GM21515 (cell line): ENCODE results near the gene SCGN.

Experiments
- ATAC-seq: cut with Tn5 transposase; IDR thresholded peaks from one replicate; pipeline ENCODE4 v1.9.1; 2021; ENCODE audit not compliant: unreplicated experiment

The SCGN gene, protein sequence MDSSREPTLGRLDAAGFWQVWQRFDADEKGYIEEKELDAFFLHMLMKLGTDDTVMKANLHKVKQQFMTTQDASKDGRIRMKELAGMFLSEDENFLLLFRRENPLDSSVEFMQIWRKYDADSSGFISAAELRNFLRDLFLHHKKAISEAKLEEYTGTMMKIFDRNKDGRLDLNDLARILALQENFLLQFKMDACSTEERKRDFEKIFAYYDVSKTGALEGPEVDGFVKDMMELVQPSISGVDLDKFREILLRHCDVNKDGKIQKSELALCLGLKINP

GRCh38 chr6:25652007-25652515, at the start of gene SCGN:
Gene SCGN (plus strand): TSS chr6:25652215. CDS start chr6:25652404, 189 bp downstream.
- no peak for ATAC-seq

GRCh38 chr6:25602674-25602982, 49.4 kb upstream of the SCGN start:
- ATAC-seq: no peak

- ATAC-seq: no peak
These were observed 48.8 kb upstream of the SCGN start for GRCh38 chr6:25603251-25603650.

DNA sequence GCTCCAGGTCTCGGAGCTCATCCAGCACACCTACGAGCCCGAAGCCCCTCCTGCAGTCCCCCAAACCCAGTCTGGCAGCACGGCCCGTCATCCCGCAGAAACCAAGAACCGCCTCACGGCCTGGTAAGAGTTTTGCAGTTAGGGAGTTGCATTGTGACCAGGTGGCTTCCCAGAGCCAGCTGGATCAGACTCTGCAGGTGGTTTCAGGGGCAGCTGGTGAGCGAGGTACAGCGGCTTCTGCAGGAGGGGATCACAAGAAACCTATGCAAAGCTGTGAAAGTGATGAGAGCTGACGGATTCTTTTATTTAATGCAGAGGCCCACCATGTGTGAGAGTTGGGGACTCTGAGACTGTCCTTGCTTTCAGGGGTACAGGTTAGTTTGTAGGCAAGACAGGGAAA, 45.9 kb upstream of the SCGN start:
- no peak for ATAC-seq

DNA sequence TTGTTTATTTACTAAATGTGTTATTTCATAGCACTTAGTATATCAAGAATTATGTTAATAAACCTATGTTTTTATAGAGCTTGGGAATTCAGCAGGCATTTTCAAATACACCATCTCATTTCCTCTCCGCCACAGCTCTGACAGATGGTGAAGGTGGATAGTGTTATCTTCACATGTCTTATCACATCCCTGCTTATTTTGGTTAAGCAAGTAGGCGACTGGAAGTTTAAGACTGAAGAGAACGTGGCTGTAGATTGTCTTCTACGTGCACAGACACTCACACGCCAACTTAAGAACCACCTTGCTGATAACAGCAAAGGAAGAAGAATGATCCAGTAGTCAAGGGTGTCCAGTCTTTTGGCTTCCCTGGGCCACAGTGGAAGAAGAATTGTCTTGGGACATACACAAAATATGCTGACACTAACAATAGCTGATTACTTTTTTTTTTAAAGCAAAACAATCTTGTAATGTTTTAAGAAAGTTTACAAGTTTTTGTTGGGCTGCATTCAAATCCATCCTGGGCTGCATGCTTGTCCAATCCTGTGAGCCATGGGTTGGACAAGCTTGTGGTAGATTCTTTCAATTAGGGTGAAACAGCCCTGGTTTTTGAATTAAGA, 43.3 kb upstream of the SCGN start:
- no peak for ATAC-seq

- no peak for ATAC-seq
These were observed 39.3 kb upstream of the SCGN start for GRCh38 chr6:25612666-25613065.

- no peak for ATAC-seq
These were observed 38.6 kb upstream of the SCGN start for GRCh38 chr6:25613415-25613814.

DNA sequence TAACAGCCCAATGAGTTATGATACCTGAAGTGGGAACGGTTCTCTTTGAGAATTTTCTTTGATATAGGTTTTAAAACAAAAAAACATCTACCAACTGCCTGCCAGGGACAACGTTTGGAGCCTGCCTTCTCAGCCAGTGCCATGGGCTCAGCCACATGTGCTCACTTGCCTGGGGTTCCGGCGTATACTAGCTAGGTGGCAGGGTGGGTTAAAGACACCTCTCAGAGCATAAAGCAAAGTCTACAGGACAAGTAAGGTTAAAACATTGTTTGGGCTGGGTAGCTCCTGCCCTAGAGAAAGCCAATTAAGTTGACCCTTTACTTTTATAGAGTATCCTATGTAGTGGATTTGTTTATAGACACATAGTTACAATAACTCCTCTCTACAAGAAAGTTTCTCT, 38.0 kb upstream of the SCGN start:
- ATAC-seq: no peak

DNA sequence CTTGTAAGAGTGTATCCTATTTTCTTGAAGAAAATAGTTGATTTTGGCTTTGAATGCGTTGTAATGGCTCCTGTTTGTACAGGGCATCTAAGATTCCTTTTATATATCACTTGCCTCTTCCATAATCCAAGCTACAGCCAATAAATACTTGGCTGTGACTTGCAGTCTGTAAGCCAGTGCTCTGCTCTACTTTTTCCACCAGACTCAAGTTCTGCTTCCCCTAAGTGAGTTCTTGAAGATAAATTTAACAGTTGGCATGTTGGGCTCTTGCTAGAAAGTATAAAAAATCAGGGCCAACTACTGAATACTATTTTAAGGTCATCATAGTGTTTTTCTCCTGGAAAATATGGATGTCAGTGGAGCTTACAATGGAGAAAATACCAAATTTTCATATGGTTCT, 36.5 kb upstream of the SCGN start:
- no peak for ATAC-seq

GRCh38 chr6:25617997-25618396, 34.0 kb upstream of the SCGN start:
- no peak for ATAC-seq

GRCh38 chr6:25619217-25619616, 32.8 kb upstream of the SCGN start:
- no peak for ATAC-seq

- no peak for ATAC-seq
These were observed 31.6 kb upstream of the SCGN start for GRCh38 chr6:25620391-25620790.

GRCh38 chr6:25623065-25623464, 28.9 kb upstream of the SCGN start:
- ATAC-seq: no peak

DNA sequence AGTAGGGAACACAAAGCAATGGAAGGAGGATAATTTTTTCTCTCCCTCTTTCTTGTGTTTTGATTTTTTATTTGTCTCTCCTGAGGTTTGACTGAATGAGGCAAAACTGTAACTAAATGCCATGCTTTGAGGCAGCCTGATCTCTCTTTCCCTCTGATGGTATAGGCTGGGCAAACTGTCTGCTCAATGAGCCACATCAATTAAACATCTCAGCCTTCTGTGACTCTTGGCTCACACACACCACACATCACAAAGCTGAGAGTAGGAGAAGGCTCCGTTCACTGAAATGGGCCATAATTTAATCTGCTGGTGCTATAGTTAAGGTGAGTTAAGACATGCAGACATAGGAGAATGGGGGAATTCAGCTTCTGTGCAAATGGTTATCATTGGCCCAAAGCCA, 28.1 kb upstream of the SCGN start:
- ATAC-seq: no peak

DNA sequence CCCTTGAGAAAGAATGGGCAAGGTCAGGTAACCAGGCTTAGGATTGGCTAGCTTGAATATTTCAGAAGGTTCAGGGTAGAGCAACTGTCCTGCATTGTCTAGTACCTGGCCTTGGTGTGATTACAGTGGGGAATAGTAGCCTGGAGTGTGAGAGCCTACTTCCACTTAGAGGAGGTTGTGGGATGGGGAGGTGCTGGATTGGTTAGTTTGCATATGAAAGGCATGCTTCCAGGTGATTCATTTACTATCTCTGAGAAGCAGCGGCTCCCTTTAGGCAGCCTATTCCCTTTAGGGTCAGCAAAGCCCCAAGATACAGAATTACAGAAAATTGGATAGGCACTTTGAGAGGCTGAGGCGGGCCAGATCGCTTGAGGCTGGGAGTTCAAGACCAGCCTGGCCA, 25.0 kb upstream of the SCGN start:
- ATAC-seq: no peak

DNA sequence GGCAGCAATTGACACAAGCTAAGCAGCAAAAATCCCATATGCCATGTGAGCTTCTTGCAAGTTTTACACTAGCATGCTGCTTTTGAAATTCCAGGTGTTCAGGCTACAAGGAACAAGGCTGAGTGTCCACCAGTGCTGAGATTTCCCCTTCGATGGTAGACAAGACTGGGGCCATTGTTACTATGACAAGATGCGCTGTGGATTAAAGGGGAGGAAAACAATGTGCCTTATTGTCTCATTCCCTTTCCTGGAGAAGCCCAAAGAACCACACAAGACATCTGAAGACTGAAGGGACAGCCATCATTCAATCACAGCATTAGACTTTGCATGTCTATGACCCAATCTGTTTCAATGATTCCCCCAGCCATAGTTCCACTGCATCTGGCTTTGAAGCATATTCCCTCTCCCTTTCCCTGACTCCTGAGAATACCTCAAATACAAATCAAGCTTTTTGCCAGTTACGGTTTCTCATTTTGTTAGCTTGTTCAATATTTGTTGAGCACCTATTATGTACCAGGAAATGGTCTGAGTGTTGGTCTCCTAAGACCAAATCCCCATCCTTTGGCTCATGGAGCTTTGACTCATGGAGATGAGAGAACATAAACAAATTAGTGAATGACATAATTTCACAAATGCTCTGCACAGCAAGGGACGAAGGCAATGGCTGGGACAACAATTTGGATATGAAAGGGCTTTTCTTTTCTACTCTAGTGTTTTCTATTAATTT, 23.4 kb upstream of the SCGN start:
- ATAC-seq: no peak

DNA sequence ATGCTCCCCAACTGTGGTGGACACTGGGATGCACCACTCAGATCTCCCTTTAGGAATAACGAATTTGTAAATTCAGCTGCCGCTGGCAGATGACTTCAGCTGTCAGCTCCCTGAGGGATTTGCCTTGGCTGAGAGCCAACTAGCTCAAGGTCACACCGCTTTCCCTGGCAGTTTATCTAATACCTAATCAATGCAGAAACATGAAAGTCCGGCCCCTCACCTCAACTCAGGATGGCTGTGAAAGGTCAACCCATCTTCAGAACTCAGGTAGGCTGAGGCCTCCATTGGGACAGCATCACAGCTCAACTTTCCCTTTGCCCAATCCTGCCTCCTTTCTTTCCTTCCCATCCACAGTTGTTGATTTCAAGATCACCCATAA, 22.8 kb upstream of the SCGN start:
- no peak for ATAC-seq

DNA sequence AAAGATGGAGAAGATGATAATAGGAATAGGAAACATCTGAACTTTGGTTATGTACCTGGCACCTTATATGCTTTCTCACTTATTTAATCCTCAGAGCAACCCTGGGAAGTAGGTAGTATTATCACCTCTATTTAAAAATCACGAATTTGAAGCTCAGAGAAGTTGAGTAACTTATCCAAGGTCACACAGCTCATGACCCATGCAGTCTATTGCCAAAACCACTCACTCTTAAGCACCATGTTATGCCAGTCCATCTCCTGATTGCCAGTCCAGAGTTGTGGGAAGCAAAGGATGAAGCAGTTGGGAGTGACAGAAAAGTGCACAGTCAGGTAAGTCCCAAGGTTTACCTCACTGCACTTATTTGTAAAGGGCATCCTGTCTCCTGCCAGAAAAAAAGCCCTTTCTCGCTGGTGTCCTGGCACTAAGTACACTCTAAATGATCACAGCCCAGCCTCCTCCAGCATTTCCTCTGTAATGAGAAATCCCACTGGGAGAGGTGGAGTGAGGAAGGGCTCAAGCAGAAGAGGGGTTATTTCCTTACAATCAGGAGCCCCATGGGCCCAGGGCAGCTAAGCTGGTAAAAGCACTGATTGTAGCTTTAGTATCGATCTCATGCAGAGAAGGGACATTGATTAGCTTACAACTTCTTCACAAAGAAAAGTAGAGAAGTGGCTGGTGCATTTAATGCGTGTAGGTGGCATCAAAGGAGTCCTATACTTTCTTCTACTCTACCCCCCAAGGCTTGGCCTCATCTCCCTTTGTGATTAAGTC, 21.3 kb upstream of the SCGN start:
- no peak for ATAC-seq

- no peak for ATAC-seq
These were observed 16.1 kb upstream of the SCGN start for GRCh38 chr6:25635886-25636317.

DNA sequence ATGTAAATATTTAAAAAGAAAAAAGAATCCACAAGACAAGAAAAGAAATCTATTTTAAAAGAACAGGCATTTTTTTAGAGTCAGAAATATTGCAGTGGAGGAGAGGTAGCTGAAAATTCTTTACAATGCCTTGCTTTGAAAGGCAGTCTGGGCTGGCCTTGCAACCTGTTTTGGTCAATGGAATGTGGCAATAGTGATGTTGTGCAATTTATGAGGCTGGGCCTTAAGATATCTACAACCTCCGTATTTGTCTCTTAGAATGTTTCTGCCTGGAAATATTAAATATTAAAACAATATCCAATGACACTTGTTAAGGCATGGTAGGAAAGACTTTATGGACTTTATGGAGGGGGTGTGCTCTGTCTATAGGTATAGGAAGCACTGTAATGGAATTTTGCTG, 14.8 kb upstream of the SCGN start:
- no peak for ATAC-seq

DNA sequence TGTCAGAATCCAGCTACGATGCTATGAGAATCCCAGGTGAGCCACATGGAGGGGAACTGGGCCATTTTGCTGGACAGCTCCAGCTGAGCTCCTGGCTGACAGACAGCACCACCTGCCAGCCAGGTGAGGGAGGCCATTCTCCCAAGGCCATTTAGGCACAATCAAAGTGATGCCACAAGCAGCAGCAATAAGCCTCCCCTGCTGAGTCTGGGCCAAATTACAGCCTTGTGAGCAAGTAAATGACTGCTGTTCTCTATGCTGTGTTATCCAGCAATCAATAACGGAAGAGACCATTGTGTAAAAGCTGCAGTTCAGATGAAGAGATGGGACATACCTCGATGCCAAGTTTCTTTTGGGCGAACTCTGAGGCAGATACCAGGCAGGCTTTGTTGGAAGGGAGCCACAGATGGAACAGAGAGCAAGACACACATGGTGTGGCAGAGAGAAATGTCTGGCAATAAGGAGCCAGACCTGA, 14.0 kb upstream of the SCGN start:
- ATAC-seq: no peak
